Keratinocyte (primary cell): ENCODE measurements around the gene MGAT5. TPM values are rescaled to one million over a fixed set of nuclear protein-coding genes. Genes with fewer than 3 reads are reported as not detected.

Experiments
- DNase-seq: peaks from one replicate; pipeline ENCODE4 v3.0.0-alpha.2; 2011; ENCODE audit warnings: low read depth, missing footprints, low spot score
- FAIRE-seq: peaks from 2 replicates; lab custom pipeline; 2011; peaks lifted over from hg19 to GRCh38; lab: Jason Lieb, UNC
- H2AFZ ChIP-seq: 2 replicates; pipeline ENCODE4 v1.6.0; 2012; ENCODE audit warnings: low read length, control low read depth, inconsistent platforms; ENCODE audit not compliant: control insufficient read depth
- H3K27ac ChIP-seq: 2 replicates; pipeline ENCODE4 v1.5.1; 2011; ENCODE audit warnings: low read length; ENCODE audit not compliant: control insufficient read depth, insufficient read depth
- H3K27me3 ChIP-seq: 3 replicates; pipeline ENCODE4 v1.6.0; 2011; ENCODE audit warnings: low read length; ENCODE audit not compliant: control insufficient read depth, insufficient read depth; ENCODE audit errors: extremely low read depth
- H3K36me3 ChIP-seq, 2 experiments: 2 replicates in 1 of 2; 3 replicates in 1 of 2; pipeline ENCODE4 v1.5.1; 2011; ENCODE audit warnings: low read length in 2 of 2, mild to moderate bottlenecking in 1 of 2; ENCODE audit not compliant: control insufficient read depth in 2 of 2, insufficient read depth in 2 of 2; ENCODE audit errors: extremely low read depth in 1 of 2
- H3K4me1 ChIP-seq: 3 replicates; pipeline ENCODE4 v1.5.1; 2011; ENCODE audit warnings: low read length; ENCODE audit not compliant: control insufficient read depth, insufficient read depth; ENCODE audit errors: extremely low read depth
- H3K4me2 ChIP-seq: 3 replicates; pipeline ENCODE4 v1.6.0; 2011; ENCODE audit warnings: low read depth, low read length; ENCODE audit not compliant: control insufficient read depth, insufficient read depth; ENCODE audit errors: extremely low read depth
- H3K4me3 ChIP-seq, 3 experiments: fragments of 200-600 bp in 1 of 3; sonication (generic) in 1 of 3; 2 replicates in 2 of 3; 3 replicates in 1 of 3; pipeline ENCODE4 v1.5.1; 2011 to 2016; ENCODE audit warnings: low read length in 3 of 3, mild to moderate bottlenecking in 3 of 3, control low read depth in 2 of 3, inconsistent platforms in 1 of 3, low read depth in 1 of 3, mixed read lengths in 1 of 3, mixed run types in 1 of 3, moderate library complexity in 1 of 3; ENCODE audit not compliant: control insufficient read depth in 2 of 3, insufficient read depth in 2 of 3; ENCODE audit errors: extremely low read depth in 1 of 3
- H3K79me2 ChIP-seq: 2 replicates; pipeline ENCODE4 v1.6.0; 2012; ENCODE audit warnings: low read length; ENCODE audit not compliant: control insufficient read depth, insufficient read depth
- H3K9ac ChIP-seq: 3 replicates; pipeline ENCODE4 v1.6.0; 2011; ENCODE audit warnings: low read length; ENCODE audit not compliant: control insufficient read depth, insufficient read depth; ENCODE audit errors: extremely low read depth
- H3K9me1 ChIP-seq: 3 replicates; pipeline ENCODE4 v1.6.0; 2011; ENCODE audit warnings: low read length; ENCODE audit not compliant: control insufficient read depth, insufficient read depth; ENCODE audit errors: extremely low read depth
- H3K9me3 ChIP-seq: 2 replicates; pipeline ENCODE4 v1.5.1; 2012; ENCODE audit warnings: low read depth, low read length; ENCODE audit not compliant: control insufficient read depth
- H4K20me1 ChIP-seq: 3 replicates; pipeline ENCODE4 v1.6.0; 2011; ENCODE audit warnings: low read length; ENCODE audit not compliant: control insufficient read depth, insufficient read depth; ENCODE audit errors: extremely low read depth
- EZH2 ChIP-seq: IDR thresholded peaks from one replicate; pipeline ENCODE4 v1.6.1; 2012; ENCODE audit warnings: inconsistent platforms, mild to moderate bottlenecking, low read length, moderate library complexity
- dilution Hi-C: fragments of 300-500 bp; cut with MboI; formaldehyde crosslinking; loops from one replicate; pipeline ENCODE4 v1.7.0; 2020; ENCODE audit warnings: low sequenced_read_pairs; ENCODE audit not compliant: extremely low pct_ligation_motif_present
- polyA plus RNA-seq, 5 experiments: library from polyadenylated mRNA; depleted of rRNA in 3 of 5; stranded (reverse) in 3 of 5; stranded (forward) in 1 of 5; unstranded in 1 of 5; fragments of >200 nt; gene quantifications; 1 replicate in 1 of 5; 2 replicates in 3 of 5; 3 replicates in 1 of 5; pipeline versions ENCODE4 v1.2.1 to v1.2.3, GENCODE V29; 2011 to 2012; ENCODE audit warnings: missing spikeins in 2 of 5, low read depth in 1 of 5, low replicate concordance in 1 of 5
- TF ChIP-seq, protein P1 (sequence below), 3 experiments: IDR thresholded peaks in 1 of 3; conservative IDR thresholded peaks in 1 of 3; optimal IDR thresholded peaks in 1 of 3; 2 replicates in 2 of 3; 3 replicates in 1 of 3; pipeline versions ENCODE3 to v1.5.1; 2011; ENCODE audit warnings: low read length in 3 of 3, mild to moderate bottlenecking in 3 of 3, moderate library complexity in 2 of 3, control low read depth in 1 of 3, inconsistent platforms in 1 of 3; ENCODE audit not compliant: insufficient read depth in 2 of 3; ENCODE audit errors: extremely low read depth in 1 of 3

Gene MGAT5
- polyA plus RNA-seq, 1 donor (not counting 4 experiments of a cell fraction or from before 2014, with no cell fraction given): 23.0 TPM

DNA sequence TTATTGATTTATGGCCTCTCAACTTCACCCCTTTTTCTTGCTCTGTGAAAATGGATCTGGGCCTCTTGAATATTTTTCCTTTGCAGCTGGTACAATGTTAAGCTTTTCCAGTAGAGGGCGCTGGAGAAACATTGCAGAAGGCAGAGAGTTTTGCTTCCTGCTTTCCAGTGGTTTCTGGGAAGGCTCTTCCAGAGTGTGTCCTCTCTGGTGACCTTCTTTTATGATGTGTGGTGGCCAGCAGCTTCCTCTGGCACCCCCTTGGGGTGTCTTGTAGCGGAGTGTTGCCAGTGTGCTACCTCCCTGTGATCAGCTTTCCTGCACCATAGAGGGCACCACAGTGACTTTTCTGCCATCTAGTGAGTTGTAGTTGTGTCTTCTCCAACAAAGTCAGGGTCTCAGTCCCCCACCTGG is 25.4 kb upstream of the MGAT5 start:
- H3K9me3 ChIP-seq: no peaks in the 10 kb centered on the region
- H3K27ac ChIP-seq: no peak overlapping the region
- TF ChIP-seq, protein P1, sequence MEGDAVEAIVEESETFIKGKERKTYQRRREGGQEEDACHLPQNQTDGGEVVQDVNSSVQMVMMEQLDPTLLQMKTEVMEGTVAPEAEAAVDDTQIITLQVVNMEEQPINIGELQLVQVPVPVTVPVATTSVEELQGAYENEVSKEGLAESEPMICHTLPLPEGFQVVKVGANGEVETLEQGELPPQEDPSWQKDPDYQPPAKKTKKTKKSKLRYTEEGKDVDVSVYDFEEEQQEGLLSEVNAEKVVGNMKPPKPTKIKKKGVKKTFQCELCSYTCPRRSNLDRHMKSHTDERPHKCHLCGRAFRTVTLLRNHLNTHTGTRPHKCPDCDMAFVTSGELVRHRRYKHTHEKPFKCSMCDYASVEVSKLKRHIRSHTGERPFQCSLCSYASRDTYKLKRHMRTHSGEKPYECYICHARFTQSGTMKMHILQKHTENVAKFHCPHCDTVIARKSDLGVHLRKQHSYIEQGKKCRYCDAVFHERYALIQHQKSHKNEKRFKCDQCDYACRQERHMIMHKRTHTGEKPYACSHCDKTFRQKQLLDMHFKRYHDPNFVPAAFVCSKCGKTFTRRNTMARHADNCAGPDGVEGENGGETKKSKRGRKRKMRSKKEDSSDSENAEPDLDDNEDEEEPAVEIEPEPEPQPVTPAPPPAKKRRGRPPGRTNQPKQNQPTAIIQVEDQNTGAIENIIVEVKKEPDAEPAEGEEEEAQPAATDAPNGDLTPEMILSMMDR (optimal IDR thresholded peaks at IDR 0.05 in 1 of 3, IDR thresholded peaks at IDR 0.05 in 1 of 3, conservative IDR thresholded peaks at IDR 0.05 in 1 of 3; ENCODE audit: extremely low read depth in 1 of 3, insufficient read depth in 2 of 3, low read length in 3 of 3): peak in 2 of 3 experiments; percentile 24 to 45
- TF ChIP-seq EZH2: no peak
- peaks cover 2% of the 10 kb centered on the region for H4K20me1 ChIP-seq
- no peaks in the 10 kb centered on the region for H3K9me1 ChIP-seq
- DNase-seq: no peak
- H3K36me3 ChIP-seq: no peaks in the 10 kb centered on the region
- dilution Hi-C loops: no loop called here
- FAIRE-seq: no peak
- no peaks in the 10 kb centered on the region for H3K27me3 ChIP-seq
- peaks cover 17% of the 10 kb centered on the region for H3K4me1 ChIP-seq
- no peak overlapping the region for H3K4me2 ChIP-seq
- H2AFZ ChIP-seq: no peak overlapping the region
- no peak overlapping the region for H3K4me3 ChIP-seq
- H3K9ac ChIP-seq: no peak overlapping the region
- H3K79me2 ChIP-seq: peaks cover 23% of the 10 kb centered on the region

GRCh38 chr2:134229540-134229939 is 24.3 kb upstream of the MGAT5 start:
- DNase-seq: no peak

More at GRCh38 chr2:134229540-134229939, 24.3 kb upstream of the MGAT5 start:
- dilution Hi-C loops: no loop called here
- Histone ChIP-seq H3K79me2 (peaks cover 26% of the 10 kb centered on the region), H3K36me3 (no peaks in the 10 kb centered on the region), H3K27ac (no peak overlapping the region), H3K9me1 (no peaks in the 10 kb centered on the region), H3K4me3 (no peak overlapping the region), H3K4me2 (no peak overlapping the region), H4K20me1 (peaks cover 2% of the 10 kb centered on the region), H3K9ac (no peak overlapping the region), H2AFZ (no peak overlapping the region), H3K4me1 (peaks cover 17% of the 10 kb centered on the region), H3K9me3 (no peaks in the 10 kb centered on the region), H3K27me3 (no peaks in the 10 kb centered on the region)
- no peak for FAIRE-seq
- TF ChIP-seq EZH2: no peak
- TF ChIP-seq, protein P1 (optimal IDR thresholded peaks at IDR 0.05 in 1 of 3, IDR thresholded peaks at IDR 0.05 in 1 of 3, conservative IDR thresholded peaks at IDR 0.05 in 1 of 3; ENCODE audit: extremely low read depth in 1 of 3, insufficient read depth in 2 of 3, low read length in 3 of 3): no peak
